GM12878 (cell line): Measurements from ENCODE around the gene ERC2. TPM values are rescaled to one million over a fixed set of nuclear protein-coding genes. Genes with fewer than 3 reads are reported as not detected.
A peak's percentile ranks its signal among the peaks of the same experiment; 100 is the strongest.

ENCODE experiments used
- ATAC-seq: fragments of 200-7000 bp; cut with Tn5 transposase; 3 replicates; pipeline ENCODE4 v1.9.1; 2020; ENCODE audit warnings: mild to moderate bottlenecking, moderate library complexity
- BruUV-seq: library from RNA; stranded (reverse); fragments of 400-500 nt; replicated peaks from 2 replicates; lab custom pipeline; 2021; lab: Mats Ljungman, UMichigan
- CTCF ChIA-PET: fragments of 300-600 bp; sonication (Branson Sonifier 250); formaldehyde crosslinking; extraction: SDS; loops from one replicate; lab custom pipeline; 2021; ENCODE audit warnings: inconsistent platforms; lab: Yijun Ruan, JAX
- POLR2A ChIA-PET: fragments of 350-600 bp; formaldehyde crosslinking; extraction: SDS; loops from one replicate; lab custom pipeline; 2021; ENCODE audit warnings: inconsistent platforms; lab: Charles Lee
- RAD21 ChIA-PET: fragments of 300-600 bp; sonication (Branson Sonifier 250); formaldehyde crosslinking; loops from one replicate; lab custom pipeline; 2023; ENCODE audit warnings: antibody characterized with exemption; ENCODE audit not compliant: unreplicated experiment; lab: Charles Lee
- SMC1A ChIA-PET: fragments of 300-600 bp; sonication (Branson Sonifier 250); formaldehyde crosslinking; loops from one replicate; lab custom pipeline; 2023; ENCODE audit not compliant: unreplicated experiment, uncharacterized antibody; lab: Charles Lee
- DNase-seq: peaks from one replicate; pipeline ENCODE4 v3.0.0-alpha.2; 2011; ENCODE audit warnings: low read depth, low spot score
- FAIRE-seq: peaks from 3 replicates; lab custom pipeline; 2011; peaks lifted over from hg19 to GRCh38; lab: Jason Lieb, UNC
- H2AFZ ChIP-seq: 2 replicates; pipeline ENCODE4 v1.6.0; 2011; ENCODE audit warnings: low read depth, low read length, control low read depth; ENCODE audit not compliant: control insufficient read depth
- H3K27ac ChIP-seq: 2 replicates; pipeline ENCODE4 v1.5.1; 2011; ENCODE audit warnings: control low read depth; ENCODE audit not compliant: control insufficient read depth, insufficient read depth
- H3K27me3 ChIP-seq, 2 experiments: replicated peaks in 1 of 2; 2 replicates each; pipeline versions ENCODE4 v1.6.0 to v1.6.1; 2011; ENCODE audit warnings: low read length in 1 of 2; ENCODE audit not compliant: control insufficient read depth in 2 of 2, insufficient read depth in 2 of 2
- H3K36me3 ChIP-seq, 2 experiments: 2 replicates each; pipeline ENCODE4 v1.5.1; 2011; ENCODE audit warnings: low read length in 1 of 2; ENCODE audit not compliant: control insufficient read depth in 2 of 2, insufficient read depth in 2 of 2
- H3K4me1 ChIP-seq: 2 replicates; pipeline ENCODE4 v1.6.1; 2011; ENCODE audit warnings: mild to moderate bottlenecking, low read length, moderate library complexity, mixed read lengths; ENCODE audit not compliant: control insufficient read depth, insufficient read depth
- H3K4me2 ChIP-seq: 2 replicates; pipeline ENCODE4 v1.6.0; 2011; ENCODE audit warnings: control low read depth; ENCODE audit not compliant: control insufficient read depth, insufficient read depth
- H3K4me3 ChIP-seq: fragments of 200-600 bp; sonication (generic); 2 replicates; pipeline ENCODE4 v1.5.1; 2016
- H3K79me2 ChIP-seq: 2 replicates; pipeline ENCODE4 v1.6.0; 2011; ENCODE audit warnings: low read length; ENCODE audit not compliant: control insufficient read depth, insufficient read depth
- H3K9ac ChIP-seq: 2 replicates; pipeline ENCODE4 v1.8.0; 2011; ENCODE audit warnings: low read length, control low read depth, mixed read lengths; ENCODE audit not compliant: control insufficient read depth, insufficient read depth
- H3K9me3 ChIP-seq: replicated peaks from 3 replicates; pipeline ENCODE4 v1.5.1; 2011; ENCODE audit warnings: mild to moderate bottlenecking, low read length; ENCODE audit not compliant: control insufficient read depth, insufficient read depth
- H4K20me1 ChIP-seq: 2 replicates; pipeline ENCODE4 v1.6.0; 2011; ENCODE audit not compliant: control insufficient read depth, insufficient read depth
- ATF7 ChIP-seq: fragments of 450-650 bp; IDR thresholded peaks from 2 replicates; pipeline ENCODE4 v1.6.1; 2016; ENCODE audit warnings: low read depth, mild to moderate bottlenecking
- EZH2 ChIP-seq: IDR thresholded peaks from 2 replicates; pipeline ENCODE4 v1.6.1; 2012; ENCODE audit warnings: low read depth, mild to moderate bottlenecking, control low read depth, inconsistent platforms, low read length, borderline replicate concordance; ENCODE audit not compliant: control insufficient read depth
- JUND ChIP-seq: IDR thresholded peaks from 2 replicates; pipeline ENCODE4 v1.6.1; 2012; ENCODE audit warnings: low read depth, mild to moderate bottlenecking, low read length, improper control_type of control experiment, moderate library complexity
- MEF2A ChIP-seq: IDR thresholded peaks from 2 replicates; pipeline ENCODE4 v1.6.1; 2011; ENCODE audit warnings: low read depth, mild to moderate bottlenecking, low read length, moderate library complexity; ENCODE audit not compliant: insufficient read depth
- NFYB ChIP-seq: IDR thresholded peaks from 2 replicates; pipeline ENCODE4 v1.6.1; 2011; ENCODE audit warnings: low read depth, mild to moderate bottlenecking, low read length, improper control_type of control experiment, moderate library complexity; ENCODE audit not compliant: insufficient read depth
- NKRF ChIP-seq: fragments of 450-650 bp; conservative IDR thresholded peaks from 2 replicates; pipeline ENCODE4 v1.6.1; 2017; ENCODE audit warnings: mild to moderate bottlenecking, moderate library complexity
- PAX5 ChIP-seq: IDR thresholded peaks from 2 replicates; pipeline ENCODE4 v1.6.1; 2011; ENCODE audit warnings: low read depth, low read length, borderline replicate concordance
- PKNOX1 ChIP-seq: fragments of 450-650 bp; IDR thresholded peaks from 2 replicates; pipeline ENCODE4 v1.6.1; 2016; ENCODE audit warnings: mild to moderate bottlenecking
- POU2F2 ChIP-seq: IDR thresholded peaks from 3 replicates; pipeline ENCODE4 v1.6.1; 2011; ENCODE audit warnings: low read depth, mild to moderate bottlenecking, low read length, borderline replicate concordance
- RAD51 ChIP-seq: fragments of 450-650 bp; IDR thresholded peaks from 2 replicates; pipeline ENCODE4 v1.6.1; 2016; ENCODE audit warnings: moderate library complexity, mild to moderate bottlenecking, inconsistent platforms
- STAT3 ChIP-seq: IDR thresholded peaks from 2 replicates; pipeline ENCODE4 v1.6.1; 2011; ENCODE audit warnings: low read depth, low read length, improper control_type of control experiment
- TCF3 ChIP-seq: IDR thresholded peaks from 2 replicates; pipeline ENCODE4 v1.6.1; 2012; ENCODE audit warnings: low read depth, mild to moderate bottlenecking, low read length, borderline replicate concordance; ENCODE audit not compliant: insufficient read depth
- WGBS: methylation state at CpG from one replicate; pipeline ENCODE4 v1.1.6; 2016; ENCODE audit warnings: low lambda C conversion rate; ENCODE audit not compliant: insufficient replicate concordance, insufficient coverage; ENCODE audit errors: missing lambda C conversion rate; 5-methylcytosine and 5-hydroxymethylcytosine counted together
- in situ Hi-C: fragments of 300-500 bp; cut with MboI; formaldehyde crosslinking; loops from 9 replicates; pipeline ENCODE4 v1.14.3; 2018; ENCODE audit warnings: mixed read lengths
- intact Hi-C: fragments of 100-400 bp; cut with micrococcal nuclease; formaldehyde crosslinking; loops from one replicate; pipeline ENCODE4 v1.14.2; 2022; ENCODE audit not compliant: unreplicated experiment
- polyA plus RNA-seq, 11 experiments: library from polyadenylated mRNA; depleted of rRNA in 4 of 11; unstranded in 6 of 11; stranded (reverse) in 5 of 11; fragments of >200 nt; fragmentation: Nextera tagmentation in 4 of 11; fragmentation: Illumina TruSeq in 1 of 11; extraction: Ambion mirVana in 4 of 11; extraction: Trizol in 1 of 11; gene quantifications; 1 replicate in 1 of 11; 2 replicates in 10 of 11; pipeline versions ENCODE4 v1.2.1 to v1.2.3, GENCODE V29; 2011 to 2016; ENCODE audit warnings: inconsistent platforms in 2 of 11, missing spikeins in 2 of 11, low read depth in 1 of 11
- total RNA-seq, 4 experiments: library from RNA; depleted of rRNA in 3 of 4; stranded (reverse); fragments of >200 nt in 3 of 4; fragmentation: Illumina TruSeq in 1 of 4; extraction: Trizol in 1 of 4; gene quantifications; 2 replicates each; pipeline versions ENCODE4 v1.2.1 to v1.2.3, GENCODE V29; 2013 to 2021

Gene ERC2
- total and polyA plus RNA-seq, 10 of the 15 experiments (the other 5 are each of a cell fraction or from before 2014, with no cell fraction given), result 0.06 to 1.4 (median 0.12) TPM; not detected in 3

- H3K4me2 ChIP-seq, result peak overlapping the region; percentile 74
- RAD21 ChIA-PET, result no interaction called here
- CTCF ChIA-PET, result interaction anchor here (1.2 to 3.5 kb wide), 2 partner anchors 8 to 218 kb away, joined by 3 to 10 read pairs; no protein-coding TSS in a partner anchor
- no peak overlapping the region for H3K9ac ChIP-seq
- peak; percentile 66 for FAIRE-seq
- no peaks in the 10 kb centered on the region for H4K20me1 ChIP-seq
- no peak overlapping the region for H3K4me3 ChIP-seq
- DNase-seq, result peak; percentile 37
- H3K27me3 ChIP-seq, result 0 out of 4 replicates have a peak, but pooled peaks cover 0 to 1% of the 10 kb centered on the region in 2 experiments
- BruUV-seq, result no TSS peak
- ATAC-seq, result peak; percentile 31; the same call in 2 of the 3 replicates
- in situ Hi-C loops, result loop anchor here (5.0 to 10.0 kb wide), 2 partner anchors 243 to 870 kb away; no protein-coding TSS in a partner anchor
- intact Hi-C loops, result loop anchor here (5.0 to 10.0 kb wide), 3 partner anchors 103 to 870 kb away; no protein-coding TSS in a partner anchor
- peak overlapping the region; percentile 36; the same call in 1 of the 2 replicates for H2AFZ ChIP-seq
- H3K36me3 ChIP-seq, result no peaks in the 10 kb centered on the region
- H3K9me3 ChIP-seq, result no peaks in the 10 kb centered on the region
- H3K79me2 ChIP-seq, result no peaks in the 10 kb centered on the region
- 11% methylated on average over 2 of the region's 2 CpGs for WGBS
- no peak for TF ChIP-seq PAX5
- TF ChIP-seq TCF3, result 0 out of 2 replicates have a peak, but pooled peaks have one; percentile 35
- no peak for TF ChIP-seq JUND
- no peak for TF ChIP-seq STAT3
- no peak for TF ChIP-seq NKRF
- peak; percentile 95 for TF ChIP-seq POU2F2
- no peak for TF ChIP-seq RAD51
- TF ChIP-seq PKNOX1, result no peak
- TF ChIP-seq NFYB, result no peak
- TF ChIP-seq ATF7, result no peak
- 0 out of 2 replicates have a peak, but pooled peaks have one; percentile 50 for TF ChIP-seq MEF2A
- no peak for TF ChIP-seq EZH2
- peak overlapping the region; percentile 60 for H3K27ac ChIP-seq
- POLR2A ChIA-PET, result no interaction called here
- SMC1A ChIA-PET, result interaction anchor here (1.0 kb wide), 2 partner anchors 22 to 63 kb away, joined by 3 read pairs; no protein-coding TSS in a partner anchor
- H3K4me1 ChIP-seq, result peaks cover 42% of the 10 kb centered on the region
These were observed 743.4 kb downstream of the ERC2 start for GRCh38 chr3:55724821-55725220.
